ENCODE data around the gene GRID1.

Gene GRID1

GRCh38 chr10:86265236-86265894 is 101.2 kb downstream of the GRID1 start:
- no peak for DNase-seq

GRCh38 chr10:86264481-86265231 is 101.9 kb downstream of the GRID1 start:
- no peak for DNase-seq

- DNase-seq = no peak
These were observed 102.7 kb downstream of the GRID1 start for GRCh38 chr10:86263907-86264306.

- no peak for DNase-seq
These were observed 103.4 kb downstream of the GRID1 start for GRCh38 chr10:86263209-86263608.

GRCh38 chr10:86262688-86263181 is 103.9 kb downstream of the GRID1 start:
- no peak for DNase-seq

- DNase-seq = no peak
These were observed 104.5 kb downstream of the GRID1 start for GRCh38 chr10:86261941-86262687.

- DNase-seq = no peak
These were observed 105.1 kb downstream of the GRID1 start for GRCh38 chr10:86261470-86261869.

GRCh38 chr10:86260564-86260963 is 106.0 kb downstream of the GRID1 start:
- DNase-seq = no peak

GRCh38 chr10:86259901-86260562 is 106.6 kb downstream of the GRID1 start:
- DNase-seq = no peak

GRCh38 chr10:86258941-86259340 is 107.7 kb downstream of the GRID1 start:
- DNase-seq = no peak

- no peak for DNase-seq
These were observed 108.1 kb downstream of the GRID1 start for GRCh38 chr10:86258499-86258898.

- DNase-seq = no peak
These were observed 108.9 kb downstream of the GRID1 start for GRCh38 chr10:86257683-86258082.

- DNase-seq = no peak
These were observed 109.8 kb downstream of the GRID1 start for GRCh38 chr10:86256690-86257315.

GRCh38 chr10:86255405-86256251 is 111.0 kb downstream of the GRID1 start:
- DNase-seq = no peak

- DNase-seq = no peak
These were observed 111.9 kb downstream of the GRID1 start for GRCh38 chr10:86254526-86255174.

GRCh38 chr10:86254081-86254480 is 112.5 kb downstream of the GRID1 start:
- DNase-seq = no peak

GRCh38 chr10:86253091-86254072 is 113.2 kb downstream of the GRID1 start:
- DNase-seq = no peak

GRCh38 chr10:86252556-86252955 is 114.0 kb downstream of the GRID1 start:
- no peak for DNase-seq

GRCh38 chr10:86252079-86252478 is 114.5 kb downstream of the GRID1 start:
- DNase-seq = no peak

GRCh38 chr10:86251426-86251825 is 115.2 kb downstream of the GRID1 start:
- no peak for DNase-seq
